Peyer's patch (tissue), 4 donors: ENCODE data around the gene SLC30A7.

ENCODE experiments used
- CTCF ChIP-seq, 6 experiments: fragments of 450-650 bp in 4 of 6; fragments of 200-600 bp in 2 of 6; sonication (generic) in 1 of 6; IDR thresholded peaks; one replicate each; pipeline ENCODE4 v1.5.1; 2017 to 2019; ENCODE audit warnings: antibody characterized with exemption in 6 of 6, mild to moderate bottlenecking in 3 of 6, moderate library complexity in 1 of 6
- POLR2A ChIP-seq, 2 donors: fragments of 450-650 bp; IDR thresholded peaks; one replicate each; pipeline ENCODE4 v1.5.1; 2017; ENCODE audit warnings: antibody characterized with exemption in 2 of 2, mild to moderate bottlenecking in 2 of 2, moderate library complexity in 2 of 2

- TF ChIP-seq CTCF (IDR thresholded peaks at IDR 0.05) (no peak), POLR2A (IDR thresholded peaks at IDR 0.05) (no peak)
These were observed 83.7 kb downstream of the SLC30A7 start for GRCh38 chr1:100979631-100980030.
